Ovary (tissue), 3 donors: ENCODE measurements around the gene FER.

Experiments used
- EP300 ChIP-seq: sonication (generic); formaldehyde crosslinking; IDR thresholded peaks from one replicate; pipeline ENCODE4 v1.6.1; 2017; ENCODE audit warnings: antibody characterized with exemption
- TF ChIP-seq, protein P1 (sequence below), 3 donors: fragments of 450-650 bp in 2 of 3; fragments of 200-600 bp in 1 of 3; IDR thresholded peaks; one replicate each; pipeline versions ENCODE4 v1.5.1 to v1.8.0; 2016 to 2022; ENCODE audit warnings: antibody characterized with exemption in 3 of 3, mild to moderate bottlenecking in 1 of 3
- donor health status: DM: no; HTN: no; CAD: no.

DNA sequence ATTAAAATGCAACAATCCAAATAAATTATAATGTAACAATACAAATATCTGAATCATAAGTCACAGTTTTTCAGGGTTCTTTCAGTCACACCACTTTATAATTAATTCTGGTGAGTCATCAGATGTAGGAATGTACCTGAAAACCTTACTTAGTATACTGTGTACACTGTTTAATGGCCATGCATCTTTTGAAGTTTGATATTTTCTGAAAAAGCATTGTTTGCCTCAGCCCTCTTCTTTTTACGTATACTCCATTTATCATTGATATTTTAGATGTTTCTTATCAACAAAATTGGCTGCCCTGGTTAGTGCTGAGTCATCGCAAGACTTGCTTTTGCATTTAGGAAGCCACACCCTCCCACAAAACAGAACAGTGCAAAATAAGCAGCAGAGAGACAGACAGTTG lies 443.5 kb downstream of the FER start:
- TF ChIP-seq, protein P1, sequence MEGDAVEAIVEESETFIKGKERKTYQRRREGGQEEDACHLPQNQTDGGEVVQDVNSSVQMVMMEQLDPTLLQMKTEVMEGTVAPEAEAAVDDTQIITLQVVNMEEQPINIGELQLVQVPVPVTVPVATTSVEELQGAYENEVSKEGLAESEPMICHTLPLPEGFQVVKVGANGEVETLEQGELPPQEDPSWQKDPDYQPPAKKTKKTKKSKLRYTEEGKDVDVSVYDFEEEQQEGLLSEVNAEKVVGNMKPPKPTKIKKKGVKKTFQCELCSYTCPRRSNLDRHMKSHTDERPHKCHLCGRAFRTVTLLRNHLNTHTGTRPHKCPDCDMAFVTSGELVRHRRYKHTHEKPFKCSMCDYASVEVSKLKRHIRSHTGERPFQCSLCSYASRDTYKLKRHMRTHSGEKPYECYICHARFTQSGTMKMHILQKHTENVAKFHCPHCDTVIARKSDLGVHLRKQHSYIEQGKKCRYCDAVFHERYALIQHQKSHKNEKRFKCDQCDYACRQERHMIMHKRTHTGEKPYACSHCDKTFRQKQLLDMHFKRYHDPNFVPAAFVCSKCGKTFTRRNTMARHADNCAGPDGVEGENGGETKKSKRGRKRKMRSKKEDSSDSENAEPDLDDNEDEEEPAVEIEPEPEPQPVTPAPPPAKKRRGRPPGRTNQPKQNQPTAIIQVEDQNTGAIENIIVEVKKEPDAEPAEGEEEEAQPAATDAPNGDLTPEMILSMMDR (IDR thresholded peaks at IDR 0.05), result no peak
- no peak for TF ChIP-seq EP300
